Right renal pelvis (tissue), 4 donors: ENCODE measurements around the gene GFPT2. TPM values are rescaled to one million over a fixed set of nuclear protein-coding genes. Genes with fewer than 3 reads are reported as not detected.

ENCODE experiments used
- DNase-seq, 4 donors: peaks; one replicate each; pipeline ENCODE4 v3.0.0-alpha.2; 2013; ENCODE audit warnings: low read depth in 4 of 4, low spot score in 3 of 4, missing footprints in 1 of 4
- polyA plus RNA-seq, 4 donors: library from polyadenylated mRNA; unstranded; fragments of 120-200 nt; gene quantifications; one replicate each; pipeline ENCODE4 v1.2.1, GENCODE V29; 2013; ENCODE audit not compliant: insufficient read length in 4 of 4

GFPT2 gene
- polyA plus RNA-seq, 4 donors: 4.2 to 4.9 (median 4.6) TPM

- DNase-seq: no peak
These were observed 880 bp upstream of the GFPT2 start for GRCh38 chr5:180353980-180354452.

- no peak for DNase-seq
These were observed 754 bp downstream of the GFPT2 start for GRCh38 chr5:180352116-180353047.

- no peak for DNase-seq
These were observed 2.2 kb downstream of the GFPT2 start for GRCh38 chr5:180350711-180351465.

DNA sequence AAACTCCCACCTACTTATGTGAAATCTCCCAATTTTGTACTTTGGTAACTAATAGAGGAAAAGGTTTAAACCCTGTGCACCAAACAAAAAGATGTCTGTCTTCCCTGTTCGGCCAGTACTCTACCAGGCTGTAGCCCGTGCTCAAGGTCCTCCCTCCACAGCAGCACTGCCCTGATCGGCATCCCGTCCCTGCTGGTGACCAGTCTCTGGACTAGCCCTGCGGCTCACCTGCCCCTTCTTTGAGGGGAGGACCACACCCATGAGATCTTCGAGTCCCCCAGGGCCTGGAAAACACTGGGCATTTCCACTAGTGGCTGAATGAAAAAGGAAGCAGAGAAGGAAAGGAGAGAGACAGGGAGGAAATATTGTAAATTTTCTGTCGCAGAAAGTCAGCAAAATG, 2.8 kb downstream of the GFPT2 start:
- DNase-seq: no peak

DNA sequence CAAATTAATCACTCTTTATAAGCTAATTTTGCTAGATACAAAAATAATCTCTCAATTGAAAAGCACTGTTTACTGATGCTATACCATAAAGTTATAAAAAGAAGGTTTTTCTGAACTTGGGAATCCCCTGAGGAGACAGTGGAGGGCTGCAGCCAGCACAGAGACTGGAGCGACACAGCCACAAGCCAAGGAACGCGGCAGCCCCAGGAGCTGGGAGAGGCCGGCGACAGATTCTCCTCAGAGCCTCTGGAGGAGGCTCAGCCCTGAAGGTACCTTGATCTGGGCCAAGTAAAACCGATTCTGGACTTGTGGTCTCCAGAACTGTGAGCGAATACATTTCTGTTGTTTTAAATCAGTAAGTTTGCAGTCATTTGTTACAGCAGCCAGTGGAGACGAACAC, 3.7 kb downstream of the GFPT2 start:
- no peak for DNase-seq

GRCh38 chr5:180348336-180348735, 4.8 kb downstream of the GFPT2 start:
- no peak for DNase-seq

DNA sequence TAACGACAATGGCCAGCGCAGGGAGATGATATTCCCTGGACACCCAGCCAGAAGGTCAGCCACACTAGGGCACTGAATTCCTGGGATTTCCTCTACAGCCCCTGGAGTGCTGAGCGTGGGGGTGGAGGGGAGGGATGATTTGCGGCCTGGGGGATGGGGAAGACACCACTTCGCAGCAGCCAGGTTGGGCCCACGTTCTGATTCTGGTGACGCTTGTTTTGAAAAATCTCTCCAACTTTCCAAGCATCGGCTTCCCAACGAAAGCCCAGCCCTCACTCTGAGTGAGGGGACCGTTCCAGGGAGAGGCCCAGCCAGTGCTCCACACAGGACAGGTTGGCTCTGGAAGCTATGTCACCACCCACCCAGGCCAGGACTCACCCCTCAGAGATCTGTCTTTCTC, 5.4 kb downstream of the GFPT2 start:
- DNase-seq: no peak

GRCh38 chr5:180346358-180346757, 6.8 kb downstream of the GFPT2 start:
- DNase-seq: no peak

GRCh38 chr5:180345781-180346180, 7.4 kb downstream of the GFPT2 start:
- DNase-seq: no peak

GRCh38 chr5:180345186-180345585, 8.0 kb downstream of the GFPT2 start:
- DNase-seq: no peak

- DNase-seq: no peak
These were observed 8.5 kb downstream of the GFPT2 start for GRCh38 chr5:180344696-180344999.

DNA sequence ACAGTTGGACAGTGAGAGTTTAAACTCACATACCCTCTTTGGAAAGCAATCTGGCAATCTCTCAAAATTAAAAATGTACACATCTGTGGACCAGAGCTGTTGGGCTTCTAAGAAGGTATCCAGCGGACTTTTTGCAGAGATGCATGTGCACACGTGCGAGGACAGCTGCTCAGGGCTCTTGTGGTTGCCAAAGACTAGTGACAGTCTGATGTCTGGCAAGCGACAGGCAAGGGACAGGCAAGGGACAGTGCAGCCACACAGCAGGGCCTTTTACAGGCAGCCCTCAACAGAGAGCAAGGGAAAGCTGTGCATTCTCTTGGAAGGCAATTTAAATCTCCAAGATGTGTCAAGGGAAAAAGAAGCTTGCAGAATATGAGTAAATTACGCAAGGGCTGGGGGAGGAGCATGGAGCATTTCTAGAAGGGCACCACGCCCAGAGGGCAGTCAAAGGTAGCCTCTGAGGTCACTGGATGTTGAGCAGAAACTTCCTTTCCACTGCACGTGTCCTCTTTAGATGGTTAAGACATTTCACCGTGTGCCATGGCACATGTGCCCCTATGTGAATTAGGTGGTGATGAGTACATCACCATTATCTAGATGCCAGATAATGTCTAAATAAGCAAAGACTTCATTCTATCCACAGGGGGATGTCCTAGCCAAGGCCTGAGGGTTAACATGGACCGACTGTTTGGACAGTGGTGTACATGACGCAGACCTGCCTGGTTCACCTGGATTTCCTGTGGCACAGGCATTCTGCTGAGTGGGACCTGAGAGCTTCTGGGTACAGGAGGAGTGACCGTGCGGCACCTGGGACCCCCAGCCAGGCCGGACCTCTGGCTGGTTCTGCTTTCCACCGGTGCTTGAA, 9.1 kb downstream of the GFPT2 start:
- DNase-seq: no peak

GRCh38 chr5:180343110-180343830, 9.9 kb downstream of the GFPT2 start:
- no peak for DNase-seq

GRCh38 chr5:180341595-180341994, 11.5 kb downstream of the GFPT2 start:
- DNase-seq: no peak

DNA sequence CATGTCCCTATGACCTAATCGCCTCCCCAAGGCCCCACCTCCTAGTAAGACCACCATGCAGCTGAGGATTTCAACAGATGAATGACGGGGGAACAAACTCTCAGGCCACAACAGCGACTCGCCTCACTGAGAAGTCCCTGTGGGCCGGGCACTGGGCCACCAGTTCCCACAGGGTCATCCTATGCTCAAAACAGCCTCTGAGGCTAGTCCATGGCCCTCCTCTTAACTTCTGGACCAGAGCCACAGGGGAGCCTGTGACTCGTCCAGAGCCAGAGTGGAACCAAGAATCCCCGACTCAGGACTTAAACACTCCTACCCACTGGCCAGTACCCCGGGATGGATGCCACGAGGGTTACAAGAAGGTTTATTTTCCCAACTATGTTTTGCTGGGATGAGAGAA, 12.3 kb downstream of the GFPT2 start:
- DNase-seq: no peak

DNA sequence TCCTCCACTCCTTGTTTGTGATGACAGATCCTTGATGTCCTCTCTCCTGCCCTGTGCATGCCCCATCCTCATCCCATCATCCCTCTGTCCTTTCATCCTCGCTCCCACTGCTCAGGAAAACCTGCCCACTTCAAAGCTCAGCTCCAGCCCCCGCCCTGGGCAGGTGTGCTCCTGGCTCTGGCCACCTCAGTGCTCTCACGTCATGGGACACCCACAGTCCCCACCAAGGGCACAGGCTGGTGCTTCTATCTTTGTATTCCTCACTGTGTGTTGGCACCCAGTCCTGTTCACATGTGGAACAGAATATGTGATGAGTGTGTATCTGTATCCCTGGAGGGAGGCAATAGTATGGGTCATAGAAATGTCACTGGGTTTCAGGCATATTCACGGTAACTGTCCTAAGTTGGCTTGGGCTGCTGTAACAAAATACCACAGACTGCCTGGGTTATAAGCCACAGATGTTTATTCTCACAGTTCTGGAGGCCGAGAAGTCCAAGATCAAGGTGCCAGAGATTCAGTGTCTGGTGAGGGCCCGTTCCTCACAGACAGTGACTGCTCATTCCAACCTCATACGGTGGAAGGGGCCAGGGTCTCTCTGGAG, 13.5 kb downstream of the GFPT2 start:
- no peak for DNase-seq

DNA sequence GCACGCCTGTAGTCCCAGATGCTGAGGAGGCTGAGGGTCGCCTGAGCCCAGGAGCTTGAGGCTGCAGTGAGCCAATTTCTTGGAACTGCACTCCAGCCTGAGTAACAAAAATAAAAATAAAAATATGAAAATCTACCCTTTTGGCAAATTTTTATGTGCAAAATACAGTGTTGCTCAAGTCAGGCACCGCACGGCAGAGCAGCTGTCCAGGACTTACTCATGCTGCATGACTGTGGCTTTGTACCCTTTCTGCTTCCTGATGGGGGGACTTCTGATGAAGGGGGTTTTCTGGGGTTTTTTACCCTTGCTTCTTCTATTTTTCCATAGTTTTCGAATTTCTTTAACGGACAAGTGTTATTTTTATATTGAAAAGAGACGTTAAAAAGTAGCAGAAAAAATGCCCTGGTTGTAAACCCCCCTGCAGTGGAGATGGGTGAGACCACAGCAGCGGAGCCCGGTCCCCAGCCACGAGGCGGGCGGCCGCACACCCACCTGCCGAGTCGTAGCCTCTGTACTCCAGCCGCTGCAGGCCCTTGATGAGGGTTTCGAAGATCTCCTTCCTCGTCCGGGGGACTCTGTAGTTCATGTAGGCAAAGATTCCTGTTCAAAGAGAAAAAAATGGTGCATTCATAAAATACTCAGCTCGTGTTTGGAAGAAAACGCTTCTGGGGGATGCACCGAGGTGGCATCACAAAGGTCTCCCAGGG, 15.0 kb downstream of the GFPT2 start:
- DNase-seq: no peak

- DNase-seq: no peak
These were observed 16.7 kb downstream of the GFPT2 start for GRCh38 chr5:180336234-180337020.
